ENCODE results near the gene TMEM200C.
"Not testable (repeated sequence)": the region's sequence is repeated elsewhere in the genome, so short reads cannot be mapped to it uniquely, and the experiment has no call there.

DNA sequence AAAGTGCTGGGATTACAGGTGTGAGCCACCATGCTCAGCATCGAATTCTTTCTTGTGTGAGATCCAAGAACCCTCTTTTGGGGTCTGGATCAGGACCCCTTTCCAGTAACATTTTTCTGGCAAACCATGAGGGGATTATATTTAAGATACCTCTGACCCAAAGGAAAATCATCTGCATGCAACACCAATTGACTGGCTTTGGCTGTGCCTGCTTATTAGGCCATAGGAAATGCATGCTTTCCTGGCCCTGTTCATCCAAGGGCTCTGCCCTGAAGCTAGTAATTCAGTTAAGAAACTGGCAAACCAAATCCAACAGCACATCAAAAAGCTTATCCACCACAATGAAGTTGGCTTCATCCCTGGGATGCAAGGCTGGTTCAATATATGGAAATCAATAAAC is 33.2 kb downstream of the TMEM200C start:
- TF ChIP-seq, protein P1, sequence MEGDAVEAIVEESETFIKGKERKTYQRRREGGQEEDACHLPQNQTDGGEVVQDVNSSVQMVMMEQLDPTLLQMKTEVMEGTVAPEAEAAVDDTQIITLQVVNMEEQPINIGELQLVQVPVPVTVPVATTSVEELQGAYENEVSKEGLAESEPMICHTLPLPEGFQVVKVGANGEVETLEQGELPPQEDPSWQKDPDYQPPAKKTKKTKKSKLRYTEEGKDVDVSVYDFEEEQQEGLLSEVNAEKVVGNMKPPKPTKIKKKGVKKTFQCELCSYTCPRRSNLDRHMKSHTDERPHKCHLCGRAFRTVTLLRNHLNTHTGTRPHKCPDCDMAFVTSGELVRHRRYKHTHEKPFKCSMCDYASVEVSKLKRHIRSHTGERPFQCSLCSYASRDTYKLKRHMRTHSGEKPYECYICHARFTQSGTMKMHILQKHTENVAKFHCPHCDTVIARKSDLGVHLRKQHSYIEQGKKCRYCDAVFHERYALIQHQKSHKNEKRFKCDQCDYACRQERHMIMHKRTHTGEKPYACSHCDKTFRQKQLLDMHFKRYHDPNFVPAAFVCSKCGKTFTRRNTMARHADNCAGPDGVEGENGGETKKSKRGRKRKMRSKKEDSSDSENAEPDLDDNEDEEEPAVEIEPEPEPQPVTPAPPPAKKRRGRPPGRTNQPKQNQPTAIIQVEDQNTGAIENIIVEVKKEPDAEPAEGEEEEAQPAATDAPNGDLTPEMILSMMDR (IDR thresholded peaks at IDR 0.05; ENCODE audit: extremely low read depth in 1 of 2, insufficient read depth in 1 of 2, low read depth in 1 of 2, low read length in 2 of 2) = not testable (repeated sequence)
- TF ChIP-seq POLR2AphosphoS5 (IDR thresholded peaks at IDR 0.05; ENCODE audit: insufficient read depth, low read depth, low read length); EZH2 (IDR thresholded peaks at IDR 0.05; ENCODE audit: borderline replicate concordance, low read depth, low read length, severe bottlenecking); POLR2A (IDR thresholded peaks at IDR 0.05; ENCODE audit: low read depth, low read length); MYC (IDR thresholded peaks at IDR 0.05; ENCODE audit: low read depth, low read length); FOS (IDR thresholded peaks at IDR 0.05; ENCODE audit: borderline replicate concordance, insufficient read depth, low read length); JUN (IDR thresholded peaks at IDR 0.05; ENCODE audit: borderline replicate concordance, insufficient read depth, insufficient read length, low read depth): not testable (repeated sequence)
